AG09319 (cell line): ENCODE results near the gene ACOT2.

Experiments used
- DNase-seq: peaks from one replicate; pipeline ENCODE4 v3.0.0-alpha.2; 2010; ENCODE audit warnings: low read depth; ENCODE audit errors: extremely low read depth
- TF ChIP-seq, protein P1 (sequence below): IDR thresholded peaks from 2 replicates; pipeline ENCODE4 v1.5.1; 2011; ENCODE audit warnings: low read depth, mild to moderate bottlenecking, inconsistent platforms, low read length, moderate library complexity

ACOT2 gene

DNA sequence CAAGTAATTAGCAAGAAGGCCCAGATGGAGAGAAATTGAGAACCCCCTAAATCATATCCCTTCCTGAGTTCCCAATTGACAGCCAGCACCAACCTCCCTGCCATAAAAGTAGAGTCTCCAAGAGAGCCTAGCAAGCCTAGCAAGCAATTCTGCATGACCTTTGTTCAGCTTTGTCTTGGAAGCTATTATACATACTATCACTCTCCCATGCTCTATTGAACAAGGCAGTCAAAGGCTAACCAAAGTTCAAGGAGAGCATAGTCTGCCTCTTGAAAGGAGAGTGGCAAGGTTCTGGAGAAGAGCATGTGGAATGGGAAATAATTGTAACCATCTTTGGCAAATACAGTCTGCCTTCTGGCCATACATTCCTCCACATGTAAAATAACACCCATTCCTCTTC is 30.5 kb downstream of the ACOT2 start:
- TF ChIP-seq, protein P1, sequence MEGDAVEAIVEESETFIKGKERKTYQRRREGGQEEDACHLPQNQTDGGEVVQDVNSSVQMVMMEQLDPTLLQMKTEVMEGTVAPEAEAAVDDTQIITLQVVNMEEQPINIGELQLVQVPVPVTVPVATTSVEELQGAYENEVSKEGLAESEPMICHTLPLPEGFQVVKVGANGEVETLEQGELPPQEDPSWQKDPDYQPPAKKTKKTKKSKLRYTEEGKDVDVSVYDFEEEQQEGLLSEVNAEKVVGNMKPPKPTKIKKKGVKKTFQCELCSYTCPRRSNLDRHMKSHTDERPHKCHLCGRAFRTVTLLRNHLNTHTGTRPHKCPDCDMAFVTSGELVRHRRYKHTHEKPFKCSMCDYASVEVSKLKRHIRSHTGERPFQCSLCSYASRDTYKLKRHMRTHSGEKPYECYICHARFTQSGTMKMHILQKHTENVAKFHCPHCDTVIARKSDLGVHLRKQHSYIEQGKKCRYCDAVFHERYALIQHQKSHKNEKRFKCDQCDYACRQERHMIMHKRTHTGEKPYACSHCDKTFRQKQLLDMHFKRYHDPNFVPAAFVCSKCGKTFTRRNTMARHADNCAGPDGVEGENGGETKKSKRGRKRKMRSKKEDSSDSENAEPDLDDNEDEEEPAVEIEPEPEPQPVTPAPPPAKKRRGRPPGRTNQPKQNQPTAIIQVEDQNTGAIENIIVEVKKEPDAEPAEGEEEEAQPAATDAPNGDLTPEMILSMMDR, result no peak
- DNase-seq, result no peak

DNA sequence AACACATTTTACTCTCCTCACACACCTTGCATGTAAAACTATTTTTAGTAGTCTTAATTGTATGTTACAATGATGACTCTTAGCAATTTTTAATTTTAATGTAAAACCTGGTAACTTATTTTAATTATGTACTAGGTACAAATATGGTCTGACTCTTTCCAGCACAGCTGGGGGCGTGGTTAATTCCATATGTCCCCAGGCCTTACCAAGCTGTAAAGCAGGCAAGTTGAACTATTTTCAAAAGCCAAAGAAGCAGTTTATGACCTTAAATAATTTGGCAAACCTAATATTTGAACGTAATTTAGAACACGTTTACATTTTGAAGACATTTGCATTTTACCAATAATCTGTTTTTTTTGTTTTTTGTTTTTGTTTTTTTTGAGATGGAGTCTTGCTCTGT is 34.0 kb downstream of the ACOT2 start:
- no peak for DNase-seq
- TF ChIP-seq, protein P1, result no peak

DNA sequence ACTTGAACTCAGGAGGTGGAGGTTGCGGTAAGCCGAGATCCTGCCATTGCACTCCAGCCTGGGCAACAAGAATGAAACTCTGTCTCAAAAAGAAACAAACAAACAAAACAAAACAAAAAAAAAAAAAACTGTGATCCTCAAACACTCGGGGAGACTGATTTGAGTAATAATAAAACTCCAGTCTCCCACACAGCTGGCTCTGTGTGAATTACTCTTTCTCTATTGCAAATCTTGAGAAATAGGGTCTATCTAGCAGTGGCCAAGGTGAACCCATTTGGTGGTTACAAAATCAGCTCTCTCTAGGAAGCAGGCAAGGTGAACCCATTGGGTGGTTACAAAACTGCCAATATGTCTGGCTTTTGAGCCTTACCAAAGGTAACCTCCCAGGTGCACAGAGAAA is 37.3 kb downstream of the ACOT2 start:
- DNase-seq, result no peak
- TF ChIP-seq, protein P1, result no peak

DNA sequence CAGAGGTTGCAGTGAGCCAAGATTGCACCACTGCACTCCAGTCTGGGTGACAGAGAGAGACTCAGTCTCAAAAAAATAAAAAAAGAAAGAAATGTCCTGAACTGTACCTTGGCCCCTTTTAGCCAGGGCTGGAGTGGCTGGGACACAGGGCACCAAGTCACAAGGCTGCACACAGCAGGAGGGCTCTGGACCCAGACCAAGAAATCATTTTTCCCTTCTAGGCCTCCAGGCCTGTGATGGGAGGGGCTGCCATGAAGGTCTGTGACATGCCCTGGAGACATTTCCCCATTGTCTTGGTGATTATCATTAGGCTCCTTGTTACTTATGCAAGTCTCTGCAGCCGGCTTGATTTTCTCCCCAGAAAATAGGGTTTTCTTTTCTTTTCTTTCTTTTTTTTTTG is 38.2 kb downstream of the ACOT2 start:
- DNase-seq, result no peak
- TF ChIP-seq, protein P1, result no peak

DNA sequence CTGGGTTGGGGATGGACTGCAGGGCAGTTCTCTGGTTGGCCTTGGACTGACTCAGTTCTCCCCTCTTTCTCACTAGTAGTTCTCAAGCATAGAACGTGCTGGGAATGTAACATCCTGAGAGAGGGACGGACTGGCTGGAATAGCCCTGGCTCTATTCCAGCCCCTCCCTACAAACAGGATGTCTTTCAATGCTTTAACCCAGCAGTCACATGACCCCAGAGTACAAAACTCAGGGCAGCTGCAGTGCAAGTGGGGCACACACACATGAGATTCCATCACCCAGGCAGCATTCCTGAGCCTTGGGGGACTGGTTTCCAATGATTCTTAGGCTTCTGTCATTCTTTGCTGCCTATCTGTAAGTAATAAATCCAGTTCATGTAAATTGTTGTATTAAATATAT is 41.7 kb downstream of the ACOT2 start:
- TF ChIP-seq, protein P1, result no peak
- DNase-seq, result no peak

DNA sequence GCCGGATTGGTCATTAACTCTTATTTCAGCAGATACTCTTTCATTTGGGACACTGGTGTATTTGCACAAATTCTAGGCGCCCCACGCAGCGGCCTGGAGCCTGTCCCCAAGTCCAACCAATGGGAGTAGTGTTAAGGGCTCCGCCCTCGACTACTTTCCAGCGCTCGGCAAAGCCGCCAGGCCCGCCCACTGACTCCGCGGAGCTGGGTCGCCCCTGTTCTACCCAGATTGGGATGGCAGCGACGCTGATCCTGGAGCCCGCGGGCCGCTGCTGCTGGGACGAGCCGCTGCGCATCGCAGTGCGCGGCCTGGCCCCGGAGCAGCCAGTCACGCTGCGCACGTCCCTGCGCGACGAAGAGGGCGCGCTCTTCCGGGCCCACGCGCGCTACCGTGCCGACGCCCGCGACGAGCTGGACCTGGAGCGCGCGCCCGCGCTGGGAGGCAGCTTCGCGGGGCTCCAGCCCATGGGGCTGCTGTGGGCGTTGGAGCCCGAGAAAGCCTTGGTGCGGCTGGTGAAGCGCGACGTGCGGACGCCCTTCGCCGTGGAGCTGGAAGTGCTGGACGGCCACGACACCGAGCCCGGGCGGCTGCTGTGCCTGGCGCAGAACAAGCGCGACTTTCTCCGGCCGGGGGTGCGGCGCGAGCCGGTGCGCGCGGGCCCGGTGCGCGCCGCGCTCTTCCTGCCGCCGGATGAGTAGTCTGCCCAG is 43.5 kb downstream of the ACOT2 start, which contains the start of gene ACOT6:
Gene ACOT6, plus strand, starts transcription at position 179 of the 707 bp plus-strand sequence. Its CDS starts 55 bp downstream, at position 234.
- peak; percentile 20 for DNase-seq
- TF ChIP-seq, protein P1, result no peak

DNA sequence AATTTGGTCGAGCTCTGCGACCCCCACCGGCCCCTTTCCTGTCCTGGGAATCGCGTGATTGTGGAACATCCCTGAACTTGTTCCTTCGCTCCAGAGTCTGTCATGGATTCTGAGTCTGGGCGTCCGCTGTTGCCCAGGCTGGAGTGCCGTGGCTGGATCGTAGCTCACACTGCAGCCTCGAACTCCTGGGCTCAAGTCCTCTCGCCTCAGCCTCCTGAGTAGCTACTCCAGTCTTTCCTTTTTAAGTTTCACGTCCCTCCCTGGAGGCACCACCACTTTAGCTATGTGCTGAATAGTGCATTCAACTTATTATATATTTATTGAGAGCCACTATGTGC is 44.0 kb downstream of the ACOT2 start:
- TF ChIP-seq, protein P1, result no peak
- DNase-seq, result no peak
